Psoas muscle (tissue), 8 donors: ENCODE data around the gene NAT9. TPM values are rescaled to one million over a fixed set of nuclear protein-coding genes. Genes with fewer than 3 reads are reported as not detected.

Experiments
- ATAC-seq, 4 donors: fragments of 200-7000 bp; cut with Tn5 transposase; one replicate each; pipeline ENCODE4 v1.9.1; 2020; ENCODE audit warnings: moderate library complexity in 3 of 4, mild to moderate bottlenecking in 2 of 4
- DNase-seq, 2 donors: peaks; one replicate each; pipeline ENCODE4 v3.0.0-alpha.2; 2020
- H3K27ac ChIP-seq: fragments of 200-600 bp; one replicate; pipeline ENCODE4 v1.8.0; 2022
- H3K27me3 ChIP-seq, 3 donors: fragments of 200-600 bp in 1 of 3; one replicate each; pipeline versions ENCODE4 v1.6.1 to v1.8.0; 2013 to 2022; ENCODE audit warnings: low read length in 2 of 3, mild to moderate bottlenecking in 2 of 3, moderate library complexity in 1 of 3; ENCODE audit not compliant: insufficient read depth in 3 of 3
- H3K36me3 ChIP-seq, 2 donors: fragments of 200-600 bp in 1 of 2; one replicate each; pipeline versions ENCODE4 v1.6.1 to v1.8.0; 2013 to 2022; ENCODE audit warnings: low read depth in 1 of 2, mild to moderate bottlenecking in 1 of 2, moderate library complexity in 1 of 2; ENCODE audit not compliant: insufficient read depth in 1 of 2
- H3K4me1 ChIP-seq: fragments of 200-600 bp; one replicate; pipeline ENCODE4 v1.8.0; 2022
- H3K4me3 ChIP-seq: fragments of 200-600 bp; one replicate; pipeline ENCODE4 v1.8.0; 2022; ENCODE audit warnings: mild to moderate bottlenecking
- H3K9me3 ChIP-seq: fragments of 200-600 bp; one replicate; pipeline ENCODE4 v1.8.0; 2022
- WGBS, 3 donors: extraction: QIAGEN DNeasy Blood & Tissue Kit; methylation state at CpG; one replicate each; pipeline versions ENCODE4 v1.1.6 to v1.1.7; 2013; 5-methylcytosine and 5-hydroxymethylcytosine counted together
- intact Hi-C, 2 donors: fragments of 100-400 bp; cut with DNase I; formaldehyde crosslinking; loops; one replicate each; pipeline versions ENCODE4 v1.11.0 to v1.14.2; 2022
- polyA plus RNA-seq, 3 donors: library from polyadenylated mRNA; stranded (reverse); fragments of 200-250 nt; gene quantifications; one replicate each; pipeline ENCODE4 v1.2.3, GENCODE V29; 2013
- total RNA-seq, 4 donors: library from RNA; stranded (reverse); fragmentation: NEBNext Ultra II Directional in 2 of 4; extraction: Animal tissue kit (Norgen Biotek cat#: 25700) in 2 of 4; gene quantifications; one replicate each; pipeline versions ENCODE4 v1.2.1 to v1.2.4, GENCODE V29; 2021 to 2023
- TF ChIP-seq, protein P1 (sequence below): fragments of 200-600 bp; IDR thresholded peaks from one replicate; pipeline ENCODE4 v1.8.0; 2022; ENCODE audit warnings: antibody characterized with exemption
- donor health status: healthy with polysubstance abuse.
- donor health status: DM: no; HTN: no; CAD: no; lungs with moderate emphysema.
- donor health status: Bipolar disorder and iron deficiency.
- donor health status: healthy.
- donor health status: DM: yes; HTN: yes; CAD: no.
- donor health status: DM: no; HTN: no; CAD: no.
- donor health status: DM: no; HTN: no; CAD: no.
- donor health status: DM: yes; HTN: yes; CAD: no.

The NAT9 gene
- total and polyA plus RNA-seq, 7 donors: 15.2 to 52.5 (median 25.8) TPM

DNA sequence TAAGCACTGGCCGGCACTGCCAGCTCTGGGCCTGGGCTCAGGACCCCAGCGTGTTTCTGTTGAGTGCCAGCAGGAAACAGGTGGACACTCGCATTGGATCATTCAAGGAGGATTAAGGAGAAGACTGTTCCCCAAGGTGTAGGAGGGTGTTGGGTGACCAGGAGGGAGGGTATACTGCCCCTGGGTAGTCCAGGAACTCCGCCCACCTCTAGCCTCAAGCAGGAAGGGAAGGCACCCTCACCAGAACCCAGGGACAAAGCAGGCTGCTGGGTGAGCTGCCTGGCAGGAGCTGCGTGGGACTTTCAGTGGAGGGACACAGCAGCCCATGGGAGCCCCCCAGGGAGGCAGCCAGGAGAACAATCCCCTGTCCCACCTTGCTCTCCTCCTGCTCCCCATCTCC, 46.8 kb downstream of the NAT9 start:
- TF ChIP-seq, protein P1, sequence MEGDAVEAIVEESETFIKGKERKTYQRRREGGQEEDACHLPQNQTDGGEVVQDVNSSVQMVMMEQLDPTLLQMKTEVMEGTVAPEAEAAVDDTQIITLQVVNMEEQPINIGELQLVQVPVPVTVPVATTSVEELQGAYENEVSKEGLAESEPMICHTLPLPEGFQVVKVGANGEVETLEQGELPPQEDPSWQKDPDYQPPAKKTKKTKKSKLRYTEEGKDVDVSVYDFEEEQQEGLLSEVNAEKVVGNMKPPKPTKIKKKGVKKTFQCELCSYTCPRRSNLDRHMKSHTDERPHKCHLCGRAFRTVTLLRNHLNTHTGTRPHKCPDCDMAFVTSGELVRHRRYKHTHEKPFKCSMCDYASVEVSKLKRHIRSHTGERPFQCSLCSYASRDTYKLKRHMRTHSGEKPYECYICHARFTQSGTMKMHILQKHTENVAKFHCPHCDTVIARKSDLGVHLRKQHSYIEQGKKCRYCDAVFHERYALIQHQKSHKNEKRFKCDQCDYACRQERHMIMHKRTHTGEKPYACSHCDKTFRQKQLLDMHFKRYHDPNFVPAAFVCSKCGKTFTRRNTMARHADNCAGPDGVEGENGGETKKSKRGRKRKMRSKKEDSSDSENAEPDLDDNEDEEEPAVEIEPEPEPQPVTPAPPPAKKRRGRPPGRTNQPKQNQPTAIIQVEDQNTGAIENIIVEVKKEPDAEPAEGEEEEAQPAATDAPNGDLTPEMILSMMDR: no peak
- DNase-seq (no peak), ATAC-seq (no peak)
- no peaks in the 10 kb centered on the region for H3K36me3 ChIP-seq
- 69 to 77% (median 73%) methylated on average over 5 of the region's 5 CpGs for WGBS, 3 donors
- intact Hi-C loops: no loop called here
- H3K27ac ChIP-seq: no peak overlapping the region
- peaks cover 0 to 26% (median 4%) of the 10 kb centered on the region in 3 donors for H3K27me3 ChIP-seq
- H3K4me1 ChIP-seq: no peaks in the 10 kb centered on the region
- no peaks in the 10 kb centered on the region for H3K9me3 ChIP-seq
- H3K4me3 ChIP-seq: no peak overlapping the region

GRCh38 chr17:74728702-74729075, 47.5 kb downstream of the NAT9 start:
- intact Hi-C loops: no loop called here
- 89 to 98% (median 90%) methylated on average over 3 of the region's 3 CpGs for WGBS, 3 donors

GRCh38 chr17:74728033-74728701, 48.0 kb downstream of the NAT9 start:
- H3K36me3 ChIP-seq: no peaks in the 10 kb centered on the region
- TF ChIP-seq, protein P1: no peak
- no peaks in the 10 kb centered on the region for H3K9me3 ChIP-seq
- H3K4me1 ChIP-seq: no peaks in the 10 kb centered on the region
- DNase-seq (no peak), ATAC-seq (no peak)
- no peak overlapping the region for H3K27ac ChIP-seq
- H3K4me3 ChIP-seq: no peak overlapping the region
- H3K27me3 ChIP-seq: peaks cover 0 to 19% (median 4%) of the 10 kb centered on the region in 3 donors
- 87 to 92% (median 89%) methylated on average over 3 of the region's 3 CpGs for WGBS, 3 donors
- intact Hi-C loops: no loop called here

More at GRCh38 chr17:74728702-74729075, 47.5 kb downstream of the NAT9 start:
- no peak overlapping the region for H3K27ac ChIP-seq
- ATAC-seq (no peak), DNase-seq (no peak)
- no peaks in the 10 kb centered on the region for H3K9me3 ChIP-seq
- H3K4me3 ChIP-seq: no peak overlapping the region
- peaks cover 0 to 23% (median 4%) of the 10 kb centered on the region in 3 donors for H3K27me3 ChIP-seq
- TF ChIP-seq, protein P1: no peak
- H3K36me3 ChIP-seq: no peaks in the 10 kb centered on the region
- H3K4me1 ChIP-seq: no peaks in the 10 kb centered on the region

GRCh38 chr17:74725111-74725510, 51.0 kb downstream of the NAT9 start:
- intact Hi-C loops: no loop called here
- H3K27ac ChIP-seq: no peak overlapping the region
- no peaks in the 10 kb centered on the region for H3K9me3 ChIP-seq
- H3K4me3 ChIP-seq: no peak overlapping the region
- H3K27me3 ChIP-seq: peaks cover 0 to 4% (median 0%) of the 10 kb centered on the region in 3 donors
- ATAC-seq (no peak), DNase-seq (no peak)
- 74 to 86% (median 78%) methylated on average over 3 of the region's 3 CpGs for WGBS, 3 donors
- no peaks in the 10 kb centered on the region for H3K36me3 ChIP-seq
- no peaks in the 10 kb centered on the region for H3K4me1 ChIP-seq
- TF ChIP-seq, protein P1: no peak

GRCh38 chr17:74723891-74724290, 52.3 kb downstream of the NAT9 start:
- no peak for ATAC-seq
- WGBS, 3 donors: 35 to 50% (median 37%) methylated on average over 5 of the region's 5 CpGs
- Histone ChIP-seq H3K4me1 (no peaks in the 10 kb centered on the region), H3K9me3 (no peaks in the 10 kb centered on the region), H3K36me3 (no peaks in the 10 kb centered on the region), H3K27me3 (peaks cover 0 to 4% (median 0%) of the 10 kb centered on the region in 3 donors), H3K4me3 (no peak overlapping the region), H3K27ac (no peak overlapping the region)
- no peak for DNase-seq
- TF ChIP-seq, protein P1: no peak
- intact Hi-C loops: no loop called here
